MM.1S (cell line): ENCODE measurements around the gene DBN1.

Experiments
- CTCF ChIP-seq: fragments of 300-600 bp; sonication (generic); IDR thresholded peaks from 2 replicates; pipeline ENCODE4 v1.5.1; 2016; ENCODE audit warnings: antibody characterized with exemption, low read length, mixed read lengths
- EZH2 ChIP-seq: fragments of 300-600 bp; sonication (generic); optimal IDR thresholded peaks from 2 replicates; pipeline ENCODE3; 2017; ENCODE audit warnings: low read depth, mild to moderate bottlenecking, antibody characterized with exemption, low read length, mixed read lengths
- EZH2phosphoT487 ChIP-seq: fragments of 300-600 bp; sonication (generic); IDR thresholded peaks from 2 replicates; pipeline ENCODE4 v1.6.1; 2018; ENCODE audit warnings: antibody characterized with exemption, low read length

- TF ChIP-seq EZH2 (no peak), CTCF (no peak), EZH2phosphoT487 (no peak)
Observed at GRCh38 chr5:177487975-177488374, 14.5 kb upstream of the DBN1 start.
